ENCODE data around the gene USP4.

The USP4 gene

GRCh38 chr3:49294343-49294742 lies 45.5 kb downstream of the USP4 start:
- no peak for DNase-seq

GRCh38 chr3:49283997-49284396 lies 55.9 kb downstream of the USP4 start:
- no peak for DNase-seq

- no peak for DNase-seq
Measured at GRCh38 chr3:49279376-49279775, 60.5 kb downstream of the USP4 start.

GRCh38 chr3:49278548-49278947 lies 61.3 kb downstream of the USP4 start:
- DNase-seq: no peak

- no peak for DNase-seq
Measured at GRCh38 chr3:49277383-49277775, 62.5 kb downstream of the USP4 start.

GRCh38 chr3:49276475-49277382 lies 63.1 kb downstream of the USP4 start, which contains the start of gene C3orf62:
C3orf62 (minus strand) TSS chr3:49277232; CDS start chr3:49276872, 360 bp downstream.
- DNase-seq: peak; percentile 73

- DNase-seq: no peak
Measured at GRCh38 chr3:49273825-49274532, 65.9 kb downstream of the USP4 start.

GRCh38 chr3:49271047-49271446 lies 68.8 kb downstream of the USP4 start:
- DNase-seq: no peak

- no peak for DNase-seq
Measured at GRCh38 chr3:49270156-49270500, 69.7 kb downstream of the USP4 start.

GRCh38 chr3:49269443-49270155 lies 70.3 kb downstream of the USP4 start:
- no peak for DNase-seq

- DNase-seq: no peak
Measured at GRCh38 chr3:49266410-49267095, 73.3 kb downstream of the USP4 start.

- DNase-seq: no peak
Measured at GRCh38 chr3:49265661-49266386, 74.0 kb downstream of the USP4 start.

- no peak for DNase-seq
Measured at GRCh38 chr3:49263159-49263889, 76.5 kb downstream of the USP4 start.

- no peak for DNase-seq
Measured at GRCh38 chr3:49260806-49261324, 79.0 kb downstream of the USP4 start.

GRCh38 chr3:49257187-49257586 lies 82.7 kb downstream of the USP4 start:
- no peak for DNase-seq

GRCh38 chr3:49255718-49256511 lies 83.9 kb downstream of the USP4 start:
- no peak for DNase-seq

GRCh38 chr3:49255112-49255511 lies 84.7 kb downstream of the USP4 start:
- no peak for DNase-seq

GRCh38 chr3:49253512-49253911 lies 86.3 kb downstream of the USP4 start:
- no peak for DNase-seq

GRCh38 chr3:49248840-49249227 lies 91.0 kb downstream of the USP4 start:
- peak; percentile 14 for DNase-seq

- no peak for DNase-seq
Measured at GRCh38 chr3:49244581-49245205, 95.2 kb downstream of the USP4 start.

Measured in CD4-positive, alpha-beta T cell treated with Interleukin-17A for 1 hour (primary cell).